ENCODE data around the gene FAM72B.
"Not testable (repeated sequence)": the region's sequence is repeated elsewhere in the genome, so short reads cannot be mapped to it uniquely, and the experiment has no call there.

Gene FAM72B

GRCh38 chr1:121199763-121200162 lies 15.6 kb upstream of the FAM72B start:
- not testable (repeated sequence) for DNase-seq

GRCh38 chr1:121197095-121197882 lies 13.1 kb upstream of the FAM72B start:
- not testable (repeated sequence) for DNase-seq

GRCh38 chr1:121192512-121192911 lies 8.4 kb upstream of the FAM72B start:
- DNase-seq, result not testable (repeated sequence)

- DNase-seq, result not testable (repeated sequence)
Observed at GRCh38 chr1:121187914-121188313, 3.8 kb upstream of the FAM72B start.

GRCh38 chr1:121186191-121186590 lies 2.1 kb upstream of the FAM72B start:
- not testable (repeated sequence) for DNase-seq

- DNase-seq, result peak; percentile 7
Observed at GRCh38 chr1:121185140-121185708, 1.1 kb upstream of the FAM72B start.

- DNase-seq, result peak; percentile 12
Observed at GRCh38 chr1:121183867-121184266, 273 bp downstream of the FAM72B start.

GRCh38 chr1:121178197-121178596 lies 5.9 kb downstream of the FAM72B start:
- not testable (repeated sequence) for DNase-seq

- not testable (repeated sequence) for DNase-seq
Observed at GRCh38 chr1:121176649-121177048, 7.5 kb downstream of the FAM72B start.

GRCh38 chr1:121168152-121168668 lies 15.9 kb downstream of the FAM72B start:
- not testable (repeated sequence) for DNase-seq

GRCh38 chr1:121167225-121167738 lies 16.9 kb downstream of the FAM72B start:
- not testable (repeated sequence) for DNase-seq

- not testable (repeated sequence) for DNase-seq
Observed at GRCh38 chr1:121165296-121165695, 18.8 kb downstream of the FAM72B start.

GRCh38 chr1:121163850-121164757 lies 20.0 kb downstream of the FAM72B start:
- peak; percentile 8 for DNase-seq

- not testable (repeated sequence) for DNase-seq
Observed at GRCh38 chr1:121161199-121161901, 22.8 kb downstream of the FAM72B start.

- not testable (repeated sequence) for DNase-seq
Observed at GRCh38 chr1:121160118-121160517, 24.0 kb downstream of the FAM72B start.

- DNase-seq, result not testable (repeated sequence)
Observed at GRCh38 chr1:121157609-121158008, 26.5 kb downstream of the FAM72B start.

- DNase-seq, result not testable (repeated sequence)
Observed at GRCh38 chr1:121156958-121157603, 27.1 kb downstream of the FAM72B start.

- not testable (repeated sequence) for DNase-seq
Observed at GRCh38 chr1:121155671-121156358, 28.3 kb downstream of the FAM72B start.

GRCh38 chr1:121154811-121155210 lies 29.3 kb downstream of the FAM72B start:
- DNase-seq, result not testable (repeated sequence)

GRCh38 chr1:121152788-121153187 lies 31.4 kb downstream of the FAM72B start:
- DNase-seq, result not testable (repeated sequence)

- DNase-seq, result not testable (repeated sequence)
Observed at GRCh38 chr1:121151294-121151693, 32.8 kb downstream of the FAM72B start.

Data from stimulated activated CD4-positive, alpha-beta T cell treated with anti-CD3 and anti-CD28 coated beads, Interleukin-15, amount 100 ng/mL, for 24 hours (primary cell).